SK-N-SH (cell line): ENCODE measurements around the gene GPC4.

Experiments used
- EZH2phosphoT487 ChIP-seq: fragments of 200-600 bp; sonication (generic); IDR thresholded peaks from 2 replicates; pipeline ENCODE4 v1.6.1; 2017; ENCODE audit warnings: low read depth, mixed run types, mild to moderate bottlenecking, antibody characterized with exemption, moderate library complexity, borderline replicate concordance
- TF ChIP-seq, protein P1 (sequence below): fragments of 200-600 bp; sonication (generic); IDR thresholded peaks from 2 replicates; pipeline ENCODE4 v1.6.1; 2017; ENCODE audit warnings: antibody characterized with exemption, mild to moderate bottlenecking, moderate library complexity

- no peak for TF ChIP-seq EZH2phosphoT487
- TF ChIP-seq, protein P1, sequence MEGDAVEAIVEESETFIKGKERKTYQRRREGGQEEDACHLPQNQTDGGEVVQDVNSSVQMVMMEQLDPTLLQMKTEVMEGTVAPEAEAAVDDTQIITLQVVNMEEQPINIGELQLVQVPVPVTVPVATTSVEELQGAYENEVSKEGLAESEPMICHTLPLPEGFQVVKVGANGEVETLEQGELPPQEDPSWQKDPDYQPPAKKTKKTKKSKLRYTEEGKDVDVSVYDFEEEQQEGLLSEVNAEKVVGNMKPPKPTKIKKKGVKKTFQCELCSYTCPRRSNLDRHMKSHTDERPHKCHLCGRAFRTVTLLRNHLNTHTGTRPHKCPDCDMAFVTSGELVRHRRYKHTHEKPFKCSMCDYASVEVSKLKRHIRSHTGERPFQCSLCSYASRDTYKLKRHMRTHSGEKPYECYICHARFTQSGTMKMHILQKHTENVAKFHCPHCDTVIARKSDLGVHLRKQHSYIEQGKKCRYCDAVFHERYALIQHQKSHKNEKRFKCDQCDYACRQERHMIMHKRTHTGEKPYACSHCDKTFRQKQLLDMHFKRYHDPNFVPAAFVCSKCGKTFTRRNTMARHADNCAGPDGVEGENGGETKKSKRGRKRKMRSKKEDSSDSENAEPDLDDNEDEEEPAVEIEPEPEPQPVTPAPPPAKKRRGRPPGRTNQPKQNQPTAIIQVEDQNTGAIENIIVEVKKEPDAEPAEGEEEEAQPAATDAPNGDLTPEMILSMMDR = no peak
Observed at GRCh38 chrX:133402830-133403625, 12.3 kb downstream of the GPC4 start.
